K562 (cell line): ENCODE data around the gene KRT33A. TPM values are rescaled to one million over a fixed set of nuclear protein-coding genes. Genes with fewer than 3 reads are reported as not detected.

Experiments
- ATAC-seq: fragments of 200-7000 bp; cut with Tn5 transposase; 3 replicates; pipeline ENCODE4 v1.9.1; 2020; ENCODE audit warnings: moderate library complexity
- BruUV-seq: library from RNA; stranded (reverse); fragments of 400-500 nt; replicated peaks from 2 replicates; lab custom pipeline; 2021; lab: Mats Ljungman, UMichigan
- CTCF ChIA-PET: fragments of 300-600 bp; formaldehyde crosslinking; extraction: SDS; loops from one replicate; lab custom pipeline; 2021; ENCODE audit warnings: low intra/inter-chr PET ratio; lab: Yijun Ruan, JAX
- POLR2A ChIA-PET: fragments of 300-600, 350-650 bp; sonication (Branson Sonifier 250); formaldehyde crosslinking; extraction: SDS; loops from one replicate; lab custom pipeline; 2021; ENCODE audit warnings: antibody characterized with exemption, inconsistent platforms; lab: Yijun Ruan, JAX
- DNase-seq, 4 experiments: peaks; one replicate each; pipeline versions ENCODE4 v3.0.0 to v3.0.0-alpha.2; 2011 to 2018; ENCODE audit warnings: low spot score in 3 of 4, mixed read lengths in 3 of 4; ENCODE audit errors: extremely low read depth in 1 of 4
- FAIRE-seq: peaks from 2 replicates; lab custom pipeline; 2011; peaks lifted over from hg19 to GRCh38; lab: Jason Lieb, UNC
- H2AFZ ChIP-seq: 2 replicates; pipeline ENCODE4 v1.6.0; 2011; ENCODE audit warnings: low read depth, low read length, control low read depth, inconsistent platforms
- H3K27ac ChIP-seq: fragments of 200-600 bp; 3 replicates; pipeline ENCODE4 v1.8.0; 2011; ENCODE audit warnings: low read depth, mild to moderate bottlenecking, control low read depth, inconsistent platforms, low read length, moderate library complexity, mixed read lengths; ENCODE audit errors: extremely low read depth
- H3K27me3 ChIP-seq, 2 experiments: fragments of 300-600 bp in 1 of 2; 2 replicates in 1 of 2; 3 replicates in 1 of 2; pipeline versions ENCODE4 v1.6.0 to v1.8.0; 2011; ENCODE audit warnings: inconsistent platforms in 2 of 2, low read length in 2 of 2, mild to moderate bottlenecking in 1 of 2, mixed read lengths in 1 of 2, moderate library complexity in 1 of 2; ENCODE audit not compliant: control insufficient read depth in 2 of 2, insufficient read depth in 2 of 2
- H3K36me3 ChIP-seq: fragments of 300-600 bp; 3 replicates; pipeline ENCODE4 v1.8.0; 2011; ENCODE audit warnings: mild to moderate bottlenecking, low read length, inconsistent platforms; ENCODE audit not compliant: control insufficient read depth, insufficient read depth
- H3K4me1 ChIP-seq, 2 experiments: fragments of 200-600 bp in 1 of 2; replicated peaks in 1 of 2; 2 replicates in 1 of 2; 3 replicates in 1 of 2; pipeline versions ENCODE4 v1.5.1 to v1.8.0; 2011; ENCODE audit warnings: inconsistent platforms in 2 of 2, low read length in 2 of 2, mild to moderate bottlenecking in 1 of 2, mixed read lengths in 1 of 2, moderate library complexity in 1 of 2; ENCODE audit not compliant: control insufficient read depth in 2 of 2, insufficient read depth in 2 of 2
- H3K4me2 ChIP-seq: 2 replicates; pipeline ENCODE4 v1.6.1; 2011; ENCODE audit warnings: low read length, control low read depth, inconsistent platforms, mixed read lengths; ENCODE audit not compliant: insufficient read depth
- H3K4me3 ChIP-seq: fragments of 200-600 bp; sonication (generic), shearing (Covaris generic); 2 replicates; pipeline ENCODE4 v1.5.1; 2016; ENCODE audit warnings: control low read depth, inconsistent platforms
- H3K79me2 ChIP-seq: fragments of 200-600 bp; 3 replicates; pipeline ENCODE4 v1.8.0; 2011; ENCODE audit warnings: low read length, inconsistent platforms; ENCODE audit not compliant: control insufficient read depth, insufficient read depth
- H3K9ac ChIP-seq, 2 experiments: 2 replicates each; pipeline versions ENCODE4 v1.6.0 to v1.6.1; 2011; ENCODE audit warnings: low read depth in 2 of 2, low read length in 2 of 2, control low read depth in 1 of 2, inconsistent platforms in 1 of 2, mild to moderate bottlenecking in 1 of 2, mixed read lengths in 1 of 2; ENCODE audit not compliant: insufficient read depth in 1 of 2
- H3K9me1 ChIP-seq: one replicate; pipeline ENCODE4 v1.6.0; 2011; ENCODE audit warnings: inconsistent platforms, mild to moderate bottlenecking, low read length, moderate library complexity; ENCODE audit not compliant: control insufficient read depth, insufficient read depth
- H3K9me3 ChIP-seq: replicated peaks from 2 replicates; pipeline ENCODE4 v1.5.1; 2011; ENCODE audit warnings: low read depth, low read length, inconsistent platforms; ENCODE audit not compliant: control insufficient read depth, insufficient read depth
- H4K20me1 ChIP-seq: replicated peaks from 2 replicates; pipeline ENCODE4 v1.6.1; 2011; ENCODE audit warnings: low read length, inconsistent platforms, mixed read lengths; ENCODE audit not compliant: control insufficient read depth, insufficient read depth
- ESRRB ChIP-seq: fragments of 250-450 bp; sonication (Bioruptor Pico); IDR thresholded peaks from 2 replicates; pipeline ENCODE4 v1.5.0; 2020; ENCODE audit warnings: mild to moderate bottlenecking, moderate library complexity, borderline replicate concordance
- GATA2 ChIP-seq: sonication (generic); formaldehyde crosslinking; IDR thresholded peaks from 2 replicates; pipeline ENCODE4 v1.4.0; 2020; ENCODE audit warnings: mild to moderate bottlenecking, missing genetic modification reagents
- HNRNPLL ChIP-seq: fragments of 200-400 bp; formaldehyde crosslinking; IDR thresholded peaks from 2 replicates; pipeline ENCODE4 v1.6.1; 2017; ENCODE audit warnings: low read length, low read depth, mild to moderate bottlenecking; ENCODE audit not compliant: poor library complexity, severe bottlenecking
- MED1 ChIP-seq: sonication (generic); formaldehyde crosslinking; IDR thresholded peaks from 2 replicates; pipeline ENCODE4 v1.8.1; 2023; ENCODE audit warnings: missing genetic modification reagents, borderline replicate concordance
- TAL1 ChIP-seq: fragments of 450-650 bp; IDR thresholded peaks from 2 replicates; pipeline ENCODE4 v1.6.1; 2016; ENCODE audit warnings: mild to moderate bottlenecking
- ZNF444 ChIP-seq: fragments of 250-450 bp; sonication (Bioruptor Pico); IDR thresholded peaks from 2 replicates; pipeline ENCODE4 v1.4.0; 2020; ENCODE audit warnings: mild to moderate bottlenecking, moderate library complexity
- ZNF583 ChIP-seq: fragments of 250-450 bp; sonication (Bioruptor Pico); IDR thresholded peaks from 2 replicates; pipeline ENCODE4 v1.4.0; 2020
- WGBS: fragments of 100-300 bp; shearing (Covaris generic); methylation state at CpG from one replicate; pipeline ENCODE4 v1.1.6; 2016; ENCODE audit warnings: low coverage, mixed read lengths; ENCODE audit not compliant: insufficient coverage; ENCODE audit errors: missing lambda C conversion rate; 5-methylcytosine and 5-hydroxymethylcytosine counted together
- in situ Hi-C: fragments of 300-500 bp; cut with MboI; formaldehyde crosslinking; loops from 4 replicates; pipeline ENCODE4 v1.15.0; 2018; ENCODE audit warnings: inconsistent platforms, mixed read lengths
- intact Hi-C: fragments of 100-400 bp; cut with micrococcal nuclease; formaldehyde crosslinking; loops from 2 replicates; pipeline ENCODE4 v1.14.2; 2022
- polyA plus RNA-seq, 8 experiments: library from polyadenylated mRNA; depleted of rRNA in 4 of 8; stranded (reverse) in 5 of 8; unstranded in 3 of 8; fragments of >200 nt; fragmentation: Nextera tagmentation in 2 of 8; fragmentation: Illumina TruSeq in 1 of 8; extraction: Ambion mirVana in 2 of 8; extraction: Trizol in 1 of 8; gene quantifications; 2 replicates each; pipeline versions ENCODE4 v1.2.1 to v1.2.3, GENCODE V29; 2011 to 2014; ENCODE audit warnings: inconsistent platforms in 1 of 8, missing spikeins in 1 of 8
- total RNA-seq, 7 experiments: library from RNA; depleted of rRNA in 6 of 7; stranded (reverse); fragments of >200 nt in 6 of 7; fragmentation: Illumina TruSeq in 2 of 7; extraction: Trizol in 2 of 7; gene quantifications; 2 replicates each; pipeline versions ENCODE4 v1.2.1 to v1.2.3, GENCODE V29; 2011 to 2021; ENCODE audit warnings: low replicate concordance in 1 of 7
- TF ChIP-seq, protein P1 (sequence below), 2 experiments: fragments of 150-350 bp in 1 of 2; IDR thresholded peaks; 2 replicates each; pipeline ENCODE4 v1.6.1; 2012 to 2016; ENCODE audit warnings: low read depth in 2 of 2, low read length in 2 of 2, mild to moderate bottlenecking in 1 of 2, moderate library complexity in 1 of 2
- TF ChIP-seq, protein P2 (sequence below): sonication (generic); IDR thresholded peaks from 2 replicates; pipeline ENCODE4 v1.6.1; 2016
- TF ChIP-seq, protein P3 (sequence below): sonication (generic); formaldehyde crosslinking; IDR thresholded peaks from 2 replicates; pipeline ENCODE4 v1.8.0; 2022; ENCODE audit warnings: mild to moderate bottlenecking, missing genetic modification reagents
- TF ChIP-seq, protein P4 (sequence below): IDR thresholded peaks from 2 replicates; pipeline ENCODE4 v1.6.1; 2014; ENCODE audit warnings: antibody characterized with exemption

The KRT33A gene
- total and polyA plus RNA-seq, 9 of the 15 experiments (the other 6 are each of a cell fraction or from before 2014, with no cell fraction given) = not detected

DNA sequence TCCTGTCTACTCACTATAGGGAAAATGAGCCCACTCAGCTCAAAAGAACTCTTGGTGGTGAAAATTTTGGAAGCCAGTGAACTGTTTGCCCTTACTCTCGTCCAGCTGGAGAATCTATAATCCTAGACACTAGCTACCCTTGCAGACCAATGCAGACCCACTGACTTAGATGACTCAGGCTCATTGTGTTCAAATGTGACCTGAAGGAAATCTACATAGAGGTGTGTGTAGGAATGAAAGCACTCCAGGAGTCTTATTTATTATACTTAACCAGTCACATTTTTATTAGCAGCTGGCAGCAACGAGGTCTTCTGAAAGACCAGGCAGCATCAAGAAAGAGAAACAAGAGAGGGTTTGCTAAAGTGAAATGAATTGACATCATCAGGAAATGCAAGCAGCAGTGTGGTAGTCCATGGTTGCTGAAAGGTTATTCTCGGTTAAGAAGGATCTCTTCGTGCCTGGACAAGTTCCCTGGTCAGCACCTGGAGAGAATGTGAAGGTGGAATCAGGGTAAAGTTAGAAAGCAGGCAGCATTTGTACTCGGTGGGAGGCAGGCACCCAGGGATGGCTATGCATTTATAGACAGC is 49.3 kb downstream of the KRT33A start:
- ATAC-seq = no peak
- Histone ChIP-seq H3K9me3 (no peaks in the 10 kb centered on the region), H3K9me1 (no peaks in the 10 kb centered on the region), H3K4me3 (no peak overlapping the region), H3K4me1 (no peaks in the 10 kb centered on the region), H3K27ac (no peak overlapping the region), H4K20me1 (no peaks in the 10 kb centered on the region), H3K9ac (no peak overlapping the region), H3K36me3 (no peaks in the 10 kb centered on the region), H3K27me3 (peaks cover 0 to 27% of the 10 kb centered on the region in 2 experiments; a peak in 2 of 5 replicates), H3K79me2 (no peaks in the 10 kb centered on the region), H2AFZ (no peak overlapping the region), H3K4me2 (no peak overlapping the region)
- ChIA-PET CTCF (no interaction called here), POLR2A (interaction anchor here (0.6 kb wide), 1 partner anchor 636 kb away, joined by 3 read pairs; the partner anchor contains the start of gene KRT222)
- WGBS = 0% methylated on average over 5 of the region's 5 CpGs
- no peak for FAIRE-seq
- BruUV-seq = no TSS peak
- in situ Hi-C loops (no loop called here), intact Hi-C loops (no loop called here)
- no peak for DNase-seq
- TF ChIP-seq ZNF444 (CRISPR knock-in tag) (no peak), HNRNPLL (no peak), ESRRB (no peak), TAL1 (no peak), ZNF583 (no peak), MED1 (CRISPR knock-in tag) (no peak), GATA2 (CRISPR knock-in tag) (no peak)
- TF ChIP-seq, protein P1, sequence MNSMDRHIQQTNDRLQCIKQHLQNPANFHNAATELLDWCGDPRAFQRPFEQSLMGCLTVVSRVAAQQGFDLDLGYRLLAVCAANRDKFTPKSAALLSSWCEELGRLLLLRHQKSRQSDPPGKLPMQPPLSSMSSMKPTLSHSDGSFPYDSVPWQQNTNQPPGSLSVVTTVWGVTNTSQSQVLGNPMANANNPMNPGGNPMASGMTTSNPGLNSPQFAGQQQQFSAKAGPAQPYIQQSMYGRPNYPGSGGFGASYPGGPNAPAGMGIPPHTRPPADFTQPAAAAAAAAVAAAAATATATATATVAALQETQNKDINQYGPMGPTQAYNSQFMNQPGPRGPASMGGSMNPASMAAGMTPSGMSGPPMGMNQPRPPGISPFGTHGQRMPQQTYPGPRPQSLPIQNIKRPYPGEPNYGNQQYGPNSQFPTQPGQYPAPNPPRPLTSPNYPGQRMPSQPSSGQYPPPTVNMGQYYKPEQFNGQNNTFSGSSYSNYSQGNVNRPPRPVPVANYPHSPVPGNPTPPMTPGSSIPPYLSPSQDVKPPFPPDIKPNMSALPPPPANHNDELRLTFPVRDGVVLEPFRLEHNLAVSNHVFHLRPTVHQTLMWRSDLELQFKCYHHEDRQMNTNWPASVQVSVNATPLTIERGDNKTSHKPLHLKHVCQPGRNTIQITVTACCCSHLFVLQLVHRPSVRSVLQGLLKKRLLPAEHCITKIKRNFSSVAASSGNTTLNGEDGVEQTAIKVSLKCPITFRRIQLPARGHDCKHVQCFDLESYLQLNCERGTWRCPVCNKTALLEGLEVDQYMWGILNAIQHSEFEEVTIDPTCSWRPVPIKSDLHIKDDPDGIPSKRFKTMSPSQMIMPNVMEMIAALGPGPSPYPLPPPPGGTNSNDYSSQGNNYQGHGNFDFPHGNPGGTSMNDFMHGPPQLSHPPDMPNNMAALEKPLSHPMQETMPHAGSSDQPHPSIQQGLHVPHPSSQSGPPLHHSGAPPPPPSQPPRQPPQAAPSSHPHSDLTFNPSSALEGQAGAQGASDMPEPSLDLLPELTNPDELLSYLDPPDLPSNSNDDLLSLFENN (IDR thresholded peaks at IDR 0.05; ENCODE audit: low read depth in 2 of 2, low read length in 2 of 2) = no peak
- TF ChIP-seq, protein P2, sequence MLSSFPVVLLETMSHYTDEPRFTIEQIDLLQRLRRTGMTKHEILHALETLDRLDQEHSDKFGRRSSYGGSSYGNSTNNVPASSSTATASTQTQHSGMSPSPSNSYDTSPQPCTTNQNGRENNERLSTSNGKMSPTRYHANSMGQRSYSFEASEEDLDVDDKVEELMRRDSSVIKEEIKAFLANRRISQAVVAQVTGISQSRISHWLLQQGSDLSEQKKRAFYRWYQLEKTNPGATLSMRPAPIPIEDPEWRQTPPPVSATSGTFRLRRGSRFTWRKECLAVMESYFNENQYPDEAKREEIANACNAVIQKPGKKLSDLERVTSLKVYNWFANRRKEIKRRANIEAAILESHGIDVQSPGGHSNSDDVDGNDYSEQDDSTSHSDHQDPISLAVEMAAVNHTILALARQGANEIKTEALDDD = no peak
- TF ChIP-seq, protein P3, sequence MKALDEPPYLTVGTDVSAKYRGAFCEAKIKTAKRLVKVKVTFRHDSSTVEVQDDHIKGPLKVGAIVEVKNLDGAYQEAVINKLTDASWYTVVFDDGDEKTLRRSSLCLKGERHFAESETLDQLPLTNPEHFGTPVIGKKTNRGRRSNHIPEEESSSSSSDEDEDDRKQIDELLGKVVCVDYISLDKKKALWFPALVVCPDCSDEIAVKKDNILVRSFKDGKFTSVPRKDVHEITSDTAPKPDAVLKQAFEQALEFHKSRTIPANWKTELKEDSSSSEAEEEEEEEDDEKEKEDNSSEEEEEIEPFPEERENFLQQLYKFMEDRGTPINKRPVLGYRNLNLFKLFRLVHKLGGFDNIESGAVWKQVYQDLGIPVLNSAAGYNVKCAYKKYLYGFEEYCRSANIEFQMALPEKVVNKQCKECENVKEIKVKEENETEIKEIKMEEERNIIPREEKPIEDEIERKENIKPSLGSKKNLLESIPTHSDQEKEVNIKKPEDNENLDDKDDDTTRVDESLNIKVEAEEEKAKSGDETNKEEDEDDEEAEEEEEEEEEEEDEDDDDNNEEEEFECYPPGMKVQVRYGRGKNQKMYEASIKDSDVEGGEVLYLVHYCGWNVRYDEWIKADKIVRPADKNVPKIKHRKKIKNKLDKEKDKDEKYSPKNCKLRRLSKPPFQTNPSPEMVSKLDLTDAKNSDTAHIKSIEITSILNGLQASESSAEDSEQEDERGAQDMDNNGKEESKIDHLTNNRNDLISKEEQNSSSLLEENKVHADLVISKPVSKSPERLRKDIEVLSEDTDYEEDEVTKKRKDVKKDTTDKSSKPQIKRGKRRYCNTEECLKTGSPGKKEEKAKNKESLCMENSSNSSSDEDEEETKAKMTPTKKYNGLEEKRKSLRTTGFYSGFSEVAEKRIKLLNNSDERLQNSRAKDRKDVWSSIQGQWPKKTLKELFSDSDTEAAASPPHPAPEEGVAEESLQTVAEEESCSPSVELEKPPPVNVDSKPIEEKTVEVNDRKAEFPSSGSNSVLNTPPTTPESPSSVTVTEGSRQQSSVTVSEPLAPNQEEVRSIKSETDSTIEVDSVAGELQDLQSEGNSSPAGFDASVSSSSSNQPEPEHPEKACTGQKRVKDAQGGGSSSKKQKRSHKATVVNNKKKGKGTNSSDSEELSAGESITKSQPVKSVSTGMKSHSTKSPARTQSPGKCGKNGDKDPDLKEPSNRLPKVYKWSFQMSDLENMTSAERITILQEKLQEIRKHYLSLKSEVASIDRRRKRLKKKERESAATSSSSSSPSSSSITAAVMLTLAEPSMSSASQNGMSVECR = no peak
- TF ChIP-seq, protein P4, sequence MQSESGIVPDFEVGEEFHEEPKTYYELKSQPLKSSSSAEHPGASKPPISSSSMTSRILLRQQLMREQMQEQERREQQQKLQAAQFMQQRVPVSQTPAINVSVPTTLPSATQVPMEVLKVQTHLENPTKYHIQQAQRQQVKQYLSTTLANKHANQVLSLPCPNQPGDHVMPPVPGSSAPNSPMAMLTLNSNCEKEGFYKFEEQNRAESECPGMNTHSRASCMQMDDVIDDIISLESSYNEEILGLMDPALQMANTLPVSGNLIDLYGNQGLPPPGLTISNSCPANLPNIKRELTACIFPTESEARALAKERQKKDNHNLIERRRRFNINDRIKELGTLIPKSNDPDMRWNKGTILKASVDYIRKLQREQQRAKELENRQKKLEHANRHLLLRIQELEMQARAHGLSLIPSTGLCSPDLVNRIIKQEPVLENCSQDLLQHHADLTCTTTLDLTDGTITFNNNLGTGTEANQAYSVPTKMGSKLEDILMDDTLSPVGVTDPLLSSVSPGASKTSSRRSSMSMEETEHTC = no peak
